22Rv1 (cell line): Measurements from ENCODE around the gene MXD4.

ENCODE experiments used
- CTCF ChIP-seq: fragments of 450-650 bp; IDR thresholded peaks from 2 replicates; pipeline ENCODE4 v1.5.1; 2017; ENCODE audit warnings: mild to moderate bottlenecking
- ZFX ChIP-seq: fragments of 450-650 bp; IDR thresholded peaks from 2 replicates; pipeline ENCODE4 v1.6.1; 2017; ENCODE audit warnings: antibody characterized with exemption, borderline replicate concordance

DNA sequence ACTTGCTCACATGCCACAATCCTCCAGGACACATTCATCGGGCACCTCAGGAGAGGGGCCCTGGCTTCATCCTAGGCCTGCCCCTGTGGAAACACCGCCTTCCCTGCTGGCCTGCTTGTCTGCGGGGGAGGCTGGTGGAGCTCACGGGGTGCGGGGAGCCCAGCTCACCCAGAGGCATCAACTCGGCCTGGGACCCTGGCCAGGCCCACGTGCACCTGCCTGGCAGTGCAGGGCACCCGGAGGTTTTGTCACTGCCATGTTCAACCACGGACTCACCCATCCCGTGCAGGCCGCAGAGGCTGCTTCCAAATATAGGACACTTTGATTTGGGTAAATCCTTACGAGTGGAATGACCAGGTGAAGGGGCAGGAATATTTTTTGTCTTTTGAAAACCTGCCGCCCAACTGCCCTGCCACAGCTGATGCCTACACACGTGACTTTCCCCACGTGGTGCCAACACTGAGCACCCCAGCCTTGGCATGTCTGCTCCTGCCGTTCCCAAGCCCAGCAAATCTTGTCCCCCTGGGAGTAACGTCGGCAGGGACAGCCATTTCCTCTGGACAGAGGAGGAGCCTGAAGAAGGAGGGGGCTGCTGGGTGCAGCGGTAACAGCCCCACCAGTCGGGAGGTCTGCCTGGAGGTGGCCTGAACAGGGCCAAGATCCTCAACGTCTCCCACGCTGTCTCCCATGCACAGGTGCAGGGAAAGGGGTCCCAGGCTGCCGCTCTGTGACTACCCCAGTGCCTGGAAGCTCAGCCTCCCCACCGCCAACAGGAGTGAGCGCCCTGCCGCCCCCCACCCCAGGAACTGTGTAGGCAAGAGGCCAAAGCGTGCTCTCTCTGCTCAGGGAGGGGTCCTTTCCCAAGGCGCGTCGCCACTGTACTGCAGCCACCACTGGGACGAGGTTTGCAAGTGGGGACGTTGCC, 8.5 kb downstream of the MXD4 start:
- no peak for TF ChIP-seq CTCF
- no peak for TF ChIP-seq ZFX
